GM21423 (cell line): ENCODE data around the gene SYNPO2L.
"Not testable (repeated sequence)": the region's sequence is repeated elsewhere in the genome, so short reads cannot be mapped to it uniquely, and the experiment has no call there.

Experiments used
- ATAC-seq: cut with Tn5 transposase; IDR thresholded peaks from one replicate; pipeline ENCODE4 v1.9.1; 2021; ENCODE audit warnings: mild to moderate bottlenecking, moderate library complexity; ENCODE audit not compliant: unreplicated experiment

Gene SYNPO2L

GRCh38 chr10:73625004-73625883 lies 30.6 kb downstream of the SYNPO2L start:
- ATAC-seq = peak; percentile 34

GRCh38 chr10:73623056-73623455 lies 32.8 kb downstream of the SYNPO2L start:
- no peak for ATAC-seq

GRCh38 chr10:73620974-73621373 lies 34.9 kb downstream of the SYNPO2L start:
- ATAC-seq = not testable (repeated sequence)

- ATAC-seq = not testable (repeated sequence)
Observed at GRCh38 chr10:73617143-73617542, 38.7 kb downstream of the SYNPO2L start.

GRCh38 chr10:73614720-73615119 lies 41.1 kb downstream of the SYNPO2L start:
- ATAC-seq = no peak

GRCh38 chr10:73609116-73609515 lies 46.7 kb downstream of the SYNPO2L start:
- no peak for ATAC-seq

- ATAC-seq = no peak
Observed at GRCh38 chr10:73601486-73601921, 54.3 kb downstream of the SYNPO2L start.

GRCh38 chr10:73597346-73597745 lies 58.5 kb downstream of the SYNPO2L start:
- ATAC-seq = no peak
